GM12891 (cell line): Measurements from ENCODE around the gene FAM163B.

ENCODE experiments used
- POLR2AphosphoS5 ChIP-seq: IDR thresholded peaks from 2 replicates; pipeline ENCODE4 v1.6.1; 2011; ENCODE audit warnings: low read depth, low read length, control low read depth
- SPI1 ChIP-seq: IDR thresholded peaks from 2 replicates; pipeline ENCODE4 v1.6.1; 2011; ENCODE audit warnings: low read depth, low read length, control low read depth

DNA sequence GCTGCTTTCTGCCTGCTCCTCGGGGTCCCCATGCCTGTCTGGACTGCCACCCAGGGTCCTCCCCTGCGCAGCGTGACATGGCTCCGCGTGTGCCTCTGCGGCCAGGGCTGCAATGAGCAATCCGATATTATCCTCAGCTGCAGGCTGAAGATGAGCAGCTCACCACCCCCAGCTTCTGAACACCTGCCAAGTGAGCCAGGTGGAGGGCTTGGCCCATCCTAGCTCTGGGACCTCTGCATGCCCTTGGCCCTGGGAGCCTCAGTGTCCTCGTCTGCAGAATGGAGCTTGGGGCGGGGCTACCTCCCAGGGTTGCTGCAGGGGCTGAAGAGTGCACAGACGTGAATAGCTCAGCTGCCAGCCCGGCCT lies 80.3 kb downstream of the FAM163B start:
- TF ChIP-seq SPI1, result no peak
- TF ChIP-seq POLR2AphosphoS5, result no peak
